ENCODE measurements around the gene UBXN2A. TPM values are rescaled to one million over a fixed set of nuclear protein-coding genes. Genes with fewer than 3 reads are reported as not detected.

UBXN2A gene
- total RNA-seq (2012; rRNA removed): 6.6 and 9.1 TPM in 2 replicates

- H3K4me3 ChIP-seq (ENCODE audit: low read length): peak within 1 kb of the TSS; percentile 93
Observed at GRCh38 chr2:23939987-23940717, at the start of gene UBXN2A. TSS of gene UBXN2A (plus strand) at chr2:23940463. CDS start at chr2:23958315, 17,852 bp downstream.

GRCh38 chr2:23900133-23900532 is 40.1 kb upstream of the UBXN2A start:
- Histone ChIP-seq H3K4me1 (ENCODE audit: control insufficient read depth, insufficient read depth, low read length) (peaks cover 26% of the 10 kb centered on the region), H3K4me3 (ENCODE audit: low read length) (peak overlapping the region; percentile 36), H3K9ac (ENCODE audit: low read depth, low read length) (no peak overlapping the region), H3K4me2 (ENCODE audit: low read length) (peak overlapping the region; percentile 69), H3K9me3 (replicated peaks; ENCODE audit: low read length) (no peaks in the 10 kb centered on the region), H3K36me3 (ENCODE audit: insufficient read depth, low read length) (no peaks in the 10 kb centered on the region), H3K27me3 (ENCODE audit: control insufficient read depth, insufficient read depth, low read length) (no peaks in the 10 kb centered on the region)

More at GRCh38 chr2:23939987-23940717, at the start of gene UBXN2A:
- Histone ChIP-seq H3K4me2 (ENCODE audit: low read length) (peak within 1 kb of the TSS; percentile 99), H3K9ac (ENCODE audit: low read depth, low read length) (peak within 1 kb of the TSS; percentile 95), H3K27me3 (ENCODE audit: control insufficient read depth, insufficient read depth, low read length) (no peaks in the 10 kb centered on the region), H3K36me3 (ENCODE audit: insufficient read depth, low read length) (no peaks in the 10 kb centered on the region), H3K4me1 (ENCODE audit: control insufficient read depth, insufficient read depth, low read length) (peaks cover 26% of the 10 kb centered on the region), H3K9me3 (replicated peaks; ENCODE audit: low read length) (no peaks in the 10 kb centered on the region)

GRCh38 chr2:23900541-23901322 is 39.5 kb upstream of the UBXN2A start:
- H3K9me3 ChIP-seq (replicated peaks; ENCODE audit: low read length): no peaks in the 10 kb centered on the region
- peaks cover 26% of the 10 kb centered on the region for H3K4me1 ChIP-seq (ENCODE audit: control insufficient read depth, insufficient read depth, low read length)
- no peaks in the 10 kb centered on the region for H3K36me3 ChIP-seq (ENCODE audit: insufficient read depth, low read length)
- H3K9ac ChIP-seq (ENCODE audit: low read depth, low read length): peak overlapping the region; percentile 27
- peak overlapping the region; percentile 69 for H3K4me2 ChIP-seq (ENCODE audit: low read length)
- peak overlapping the region; percentile 36 for H3K4me3 ChIP-seq (ENCODE audit: low read length)
- no peaks in the 10 kb centered on the region for H3K27me3 ChIP-seq (ENCODE audit: control insufficient read depth, insufficient read depth, low read length)

GRCh38 chr2:23901966-23902846 is 38.1 kb upstream of the UBXN2A start:
- Histone ChIP-seq H3K9ac (ENCODE audit: low read depth, low read length) (no peak overlapping the region), H3K27me3 (ENCODE audit: control insufficient read depth, insufficient read depth, low read length) (no peaks in the 10 kb centered on the region), H3K4me3 (ENCODE audit: low read length) (no peak overlapping the region), H3K4me2 (ENCODE audit: low read length) (no peak overlapping the region), H3K4me1 (ENCODE audit: control insufficient read depth, insufficient read depth, low read length) (peaks cover 26% of the 10 kb centered on the region), H3K36me3 (ENCODE audit: insufficient read depth, low read length) (no peaks in the 10 kb centered on the region), H3K9me3 (replicated peaks; ENCODE audit: low read length) (no peaks in the 10 kb centered on the region)

- Histone ChIP-seq H3K4me1 (ENCODE audit: control insufficient read depth, insufficient read depth, low read length) (peaks cover 26% of the 10 kb centered on the region), H3K9me3 (replicated peaks; ENCODE audit: low read length) (no peaks in the 10 kb centered on the region), H3K4me2 (ENCODE audit: low read length) (no peak overlapping the region), H3K27me3 (ENCODE audit: control insufficient read depth, insufficient read depth, low read length) (no peaks in the 10 kb centered on the region), H3K4me3 (ENCODE audit: low read length) (no peak overlapping the region), H3K36me3 (ENCODE audit: insufficient read depth, low read length) (no peaks in the 10 kb centered on the region), H3K9ac (ENCODE audit: low read depth, low read length) (no peak overlapping the region)
Observed at GRCh38 chr2:23903034-23903433, 37.2 kb upstream of the UBXN2A start.

- Histone ChIP-seq H3K4me2 (ENCODE audit: low read length) (no peak overlapping the region), H3K9ac (ENCODE audit: low read depth, low read length) (no peak overlapping the region), H3K4me1 (ENCODE audit: control insufficient read depth, insufficient read depth, low read length) (peaks cover 26% of the 10 kb centered on the region), H3K9me3 (replicated peaks; ENCODE audit: low read length) (no peaks in the 10 kb centered on the region), H3K4me3 (ENCODE audit: low read length) (no peak overlapping the region), H3K27me3 (ENCODE audit: control insufficient read depth, insufficient read depth, low read length) (no peaks in the 10 kb centered on the region), H3K36me3 (ENCODE audit: insufficient read depth, low read length) (no peaks in the 10 kb centered on the region)
Observed at GRCh38 chr2:23904215-23904614, 36.0 kb upstream of the UBXN2A start.

- Histone ChIP-seq H3K9ac (ENCODE audit: low read depth, low read length) (no peak overlapping the region), H3K27me3 (ENCODE audit: control insufficient read depth, insufficient read depth, low read length) (no peaks in the 10 kb centered on the region), H3K36me3 (ENCODE audit: insufficient read depth, low read length) (no peaks in the 10 kb centered on the region), H3K4me1 (ENCODE audit: control insufficient read depth, insufficient read depth, low read length) (peaks cover 26% of the 10 kb centered on the region), H3K4me3 (ENCODE audit: low read length) (no peak overlapping the region), H3K9me3 (replicated peaks; ENCODE audit: low read length) (no peaks in the 10 kb centered on the region), H3K4me2 (ENCODE audit: low read length) (no peak overlapping the region)
Observed at GRCh38 chr2:23904692-23905091, 35.6 kb upstream of the UBXN2A start.

GRCh38 chr2:23905155-23905554 is 35.1 kb upstream of the UBXN2A start:
- Histone ChIP-seq H3K9me3 (replicated peaks; ENCODE audit: low read length) (no peaks in the 10 kb centered on the region), H3K4me3 (ENCODE audit: low read length) (no peak overlapping the region), H3K4me1 (ENCODE audit: control insufficient read depth, insufficient read depth, low read length) (peaks cover 24% of the 10 kb centered on the region), H3K9ac (ENCODE audit: low read depth, low read length) (no peak overlapping the region), H3K27me3 (ENCODE audit: control insufficient read depth, insufficient read depth, low read length) (no peaks in the 10 kb centered on the region), H3K36me3 (ENCODE audit: insufficient read depth, low read length) (no peaks in the 10 kb centered on the region), H3K4me2 (ENCODE audit: low read length) (no peak overlapping the region)

GRCh38 chr2:23912054-23912453 is 28.2 kb upstream of the UBXN2A start:
- no peaks in the 10 kb centered on the region for H3K4me1 ChIP-seq (ENCODE audit: control insufficient read depth, insufficient read depth, low read length)
- no peak overlapping the region for H3K9ac ChIP-seq (ENCODE audit: low read depth, low read length)
- no peaks in the 10 kb centered on the region for H3K36me3 ChIP-seq (ENCODE audit: insufficient read depth, low read length)
- no peak overlapping the region for H3K4me2 ChIP-seq (ENCODE audit: low read length)
- no peaks in the 10 kb centered on the region for H3K9me3 ChIP-seq (replicated peaks; ENCODE audit: low read length)
- no peak overlapping the region for H3K4me3 ChIP-seq (ENCODE audit: low read length)
- H3K27me3 ChIP-seq (ENCODE audit: control insufficient read depth, insufficient read depth, low read length): no peaks in the 10 kb centered on the region

- H3K4me1 ChIP-seq (ENCODE audit: control insufficient read depth, insufficient read depth, low read length): no peaks in the 10 kb centered on the region
- no peak overlapping the region for H3K4me3 ChIP-seq (ENCODE audit: low read length)
- H3K36me3 ChIP-seq (ENCODE audit: insufficient read depth, low read length): no peaks in the 10 kb centered on the region
- no peak overlapping the region for H3K4me2 ChIP-seq (ENCODE audit: low read length)
- H3K9me3 ChIP-seq (replicated peaks; ENCODE audit: low read length): no peaks in the 10 kb centered on the region
- H3K27me3 ChIP-seq (ENCODE audit: control insufficient read depth, insufficient read depth, low read length): no peaks in the 10 kb centered on the region
- no peak overlapping the region for H3K9ac ChIP-seq (ENCODE audit: low read depth, low read length)
Observed at GRCh38 chr2:23915327-23915726, 24.9 kb upstream of the UBXN2A start.
